K562 (cell line): ENCODE results near the gene PDIA3. TPM values are rescaled to one million over a fixed set of nuclear protein-coding genes. Genes with fewer than 3 reads are reported as not detected.
"Not testable (repeated sequence)": the region's sequence is repeated elsewhere in the genome, so short reads cannot be mapped to it uniquely, and the experiment has no call there.

ENCODE experiments used
- ATAC-seq: fragments of 200-7000 bp; cut with Tn5 transposase; 3 replicates; pipeline ENCODE4 v1.9.1; 2020; ENCODE audit warnings: moderate library complexity
- Bru-seq: library from RNA; stranded (reverse); fragments of 400-500 nt; gene quantifications from one replicate; lab custom pipeline; 2021; lab: Mats Ljungman, UMichigan
- BruChase-seq, 2 experiments: library from RNA; stranded (reverse); fragments of 400-500 nt; gene quantifications; one replicate each; lab custom pipeline; 2021; lab: Mats Ljungman, UMichigan
- BruUV-seq: library from RNA; stranded (reverse); fragments of 400-500 nt; replicated peaks from 2 replicates; lab custom pipeline; 2021; lab: Mats Ljungman, UMichigan
- CTCF ChIA-PET: fragments of 300-600 bp; formaldehyde crosslinking; extraction: SDS; loops from one replicate; lab custom pipeline; 2021; ENCODE audit warnings: low intra/inter-chr PET ratio; lab: Yijun Ruan, JAX
- POLR2A ChIA-PET: fragments of 300-600, 350-650 bp; sonication (Branson Sonifier 250); formaldehyde crosslinking; extraction: SDS; loops from one replicate; lab custom pipeline; 2021; ENCODE audit warnings: antibody characterized with exemption, inconsistent platforms; lab: Yijun Ruan, JAX
- DNase-seq, 4 experiments: peaks; one replicate each; pipeline versions ENCODE4 v3.0.0 to v3.0.0-alpha.2; 2011 to 2018; ENCODE audit warnings: low spot score in 3 of 4, mixed read lengths in 3 of 4; ENCODE audit errors: extremely low read depth in 1 of 4
- FAIRE-seq: peaks from 2 replicates; lab custom pipeline; 2011; peaks lifted over from hg19 to GRCh38; lab: Jason Lieb, UNC
- H2AFZ ChIP-seq: 2 replicates; pipeline ENCODE4 v1.6.0; 2011; ENCODE audit warnings: low read depth, low read length, control low read depth, inconsistent platforms
- H3K27ac ChIP-seq: fragments of 200-600 bp; 3 replicates; pipeline ENCODE4 v1.8.0; 2011; ENCODE audit warnings: low read depth, mild to moderate bottlenecking, control low read depth, inconsistent platforms, low read length, moderate library complexity, mixed read lengths; ENCODE audit errors: extremely low read depth
- H3K27me3 ChIP-seq, 2 experiments: fragments of 300-600 bp in 1 of 2; 2 replicates in 1 of 2; 3 replicates in 1 of 2; pipeline versions ENCODE4 v1.6.0 to v1.8.0; 2011; ENCODE audit warnings: inconsistent platforms in 2 of 2, low read length in 2 of 2, mild to moderate bottlenecking in 1 of 2, mixed read lengths in 1 of 2, moderate library complexity in 1 of 2; ENCODE audit not compliant: control insufficient read depth in 2 of 2, insufficient read depth in 2 of 2
- H3K36me3 ChIP-seq: fragments of 300-600 bp; 3 replicates; pipeline ENCODE4 v1.8.0; 2011; ENCODE audit warnings: mild to moderate bottlenecking, low read length, inconsistent platforms; ENCODE audit not compliant: control insufficient read depth, insufficient read depth
- H3K4me1 ChIP-seq, 2 experiments: fragments of 200-600 bp in 1 of 2; replicated peaks in 1 of 2; 2 replicates in 1 of 2; 3 replicates in 1 of 2; pipeline versions ENCODE4 v1.5.1 to v1.8.0; 2011; ENCODE audit warnings: inconsistent platforms in 2 of 2, low read length in 2 of 2, mild to moderate bottlenecking in 1 of 2, mixed read lengths in 1 of 2, moderate library complexity in 1 of 2; ENCODE audit not compliant: control insufficient read depth in 2 of 2, insufficient read depth in 2 of 2
- H3K4me2 ChIP-seq: 2 replicates; pipeline ENCODE4 v1.6.1; 2011; ENCODE audit warnings: low read length, control low read depth, inconsistent platforms, mixed read lengths; ENCODE audit not compliant: insufficient read depth
- H3K4me3 ChIP-seq: fragments of 200-600 bp; sonication (generic), shearing (Covaris generic); 2 replicates; pipeline ENCODE4 v1.5.1; 2016; ENCODE audit warnings: control low read depth, inconsistent platforms
- H3K79me2 ChIP-seq: fragments of 200-600 bp; 3 replicates; pipeline ENCODE4 v1.8.0; 2011; ENCODE audit warnings: low read length, inconsistent platforms; ENCODE audit not compliant: control insufficient read depth, insufficient read depth
- H3K9ac ChIP-seq, 2 experiments: 2 replicates each; pipeline versions ENCODE4 v1.6.0 to v1.6.1; 2011; ENCODE audit warnings: low read depth in 2 of 2, low read length in 2 of 2, control low read depth in 1 of 2, inconsistent platforms in 1 of 2, mild to moderate bottlenecking in 1 of 2, mixed read lengths in 1 of 2; ENCODE audit not compliant: insufficient read depth in 1 of 2
- H3K9me1 ChIP-seq: one replicate; pipeline ENCODE4 v1.6.0; 2011; ENCODE audit warnings: inconsistent platforms, mild to moderate bottlenecking, low read length, moderate library complexity; ENCODE audit not compliant: control insufficient read depth, insufficient read depth
- H3K9me3 ChIP-seq: replicated peaks from 2 replicates; pipeline ENCODE4 v1.5.1; 2011; ENCODE audit warnings: low read depth, low read length, inconsistent platforms; ENCODE audit not compliant: control insufficient read depth, insufficient read depth
- H4K20me1 ChIP-seq: replicated peaks from 2 replicates; pipeline ENCODE4 v1.6.1; 2011; ENCODE audit warnings: low read length, inconsistent platforms, mixed read lengths; ENCODE audit not compliant: control insufficient read depth, insufficient read depth
- BHLHE40 ChIP-seq: IDR thresholded peaks from 2 replicates; pipeline ENCODE4 v1.6.1; 2011; ENCODE audit warnings: low read length, improper control_type of control experiment
- CTCF ChIP-seq, 3 experiments: IDR thresholded peaks in 2 of 3; conservative IDR thresholded peaks in 1 of 3; 2 replicates each; pipeline ENCODE4 v1.5.1; 2011 to 2012; ENCODE audit warnings: low read length in 3 of 3, mild to moderate bottlenecking in 3 of 3, control low read depth in 2 of 3, improper control_type of control experiment in 1 of 3, inconsistent platforms in 1 of 3, low read depth in 1 of 3, mixed read lengths in 1 of 3, moderate library complexity in 1 of 3; ENCODE audit not compliant: insufficient read depth in 2 of 3
- EGR1 ChIP-seq: fragments of 450-650 bp; conservative IDR thresholded peaks from 2 replicates; pipeline ENCODE4 v1.6.1; 2017; ENCODE audit warnings: mild to moderate bottlenecking
- FIP1L1 ChIP-seq: fragments of 200-400 bp; formaldehyde crosslinking; IDR thresholded peaks from 2 replicates; pipeline ENCODE4 v1.6.1; 2018; ENCODE audit warnings: mild to moderate bottlenecking, low read depth, low read length; ENCODE audit not compliant: poor library complexity, severe bottlenecking
- FOXA3 ChIP-seq, 2 experiments: fragments of 450-650 bp in 1 of 2; sonication (generic) in 1 of 2; formaldehyde crosslinking; IDR thresholded peaks in 1 of 2; conservative IDR thresholded peaks in 1 of 2; 2 replicates each; pipeline versions ENCODE4 v1.4.0 to v1.8.0; 2020 to 2022; ENCODE audit warnings: mild to moderate bottlenecking in 2 of 2, missing genetic modification reagents in 1 of 2
- NR2C2 ChIP-seq, 2 experiments: fragments of 200-800 bp in 1 of 2; sonication (Bioruptor generic) in 1 of 2; sonication (generic) in 1 of 2; formaldehyde crosslinking in 1 of 2; IDR thresholded peaks; 2 replicates each; pipeline versions ENCODE4 v1.6.1 to v1.8.0; 2016 to 2022; ENCODE audit warnings: mild to moderate bottlenecking in 1 of 2, missing compliant biosample characterization in 1 of 2, missing genetic modification characterization in 1 of 2, missing genetic modification reagents in 1 of 2
- PHF21A ChIP-seq: fragments of 450-650 bp; IDR thresholded peaks from 2 replicates; pipeline ENCODE4 v1.6.1; 2017; ENCODE audit warnings: low read depth, borderline replicate concordance
- ZBTB12 ChIP-seq: fragments of 250-450 bp; sonication (Bioruptor Pico); IDR thresholded peaks from 2 replicates; pipeline ENCODE4 v1.4.0; 2020
- WGBS: fragments of 100-300 bp; shearing (Covaris generic); methylation state at CpG from one replicate; pipeline ENCODE4 v1.1.6; 2016; ENCODE audit warnings: low coverage, mixed read lengths; ENCODE audit not compliant: insufficient coverage; ENCODE audit errors: missing lambda C conversion rate; 5-methylcytosine and 5-hydroxymethylcytosine counted together
- in situ Hi-C: fragments of 300-500 bp; cut with MboI; formaldehyde crosslinking; loops from 4 replicates; pipeline ENCODE4 v1.15.0; 2018; ENCODE audit warnings: inconsistent platforms, mixed read lengths
- intact Hi-C: fragments of 100-400 bp; cut with micrococcal nuclease; formaldehyde crosslinking; loops from 2 replicates; pipeline ENCODE4 v1.14.2; 2022
- long read RNA-seq, 3 experiments: library from polyadenylated mRNA in 2 of 3; library from RNA in 1 of 3; unstranded in 2 of 3; stranded (forward) in 1 of 3; transcript quantifications; one replicate each; pipeline ENCODE4 v2.0.0, GENCODE V29; 2019 to 2022
- polyA minus RNA-seq, 3 experiments: library from RNA; depleted of rRNA, polyadenylated mRNA; stranded (reverse); fragments of >200 nt; gene quantifications; 2 replicates each; pipeline ENCODE4 v1.2.3, GENCODE V29; 2011
- polyA plus RNA-seq, 8 experiments: library from polyadenylated mRNA; depleted of rRNA in 4 of 8; stranded (reverse) in 5 of 8; unstranded in 3 of 8; fragments of >200 nt; fragmentation: Nextera tagmentation in 2 of 8; fragmentation: Illumina TruSeq in 1 of 8; extraction: Ambion mirVana in 2 of 8; extraction: Trizol in 1 of 8; gene quantifications; 2 replicates each; pipeline versions ENCODE4 v1.2.1 to v1.2.3, GENCODE V29; 2011 to 2014; ENCODE audit warnings: inconsistent platforms in 1 of 8, missing spikeins in 1 of 8
- total RNA-seq, 7 experiments: library from RNA; depleted of rRNA in 6 of 7; stranded (reverse); fragments of >200 nt in 6 of 7; fragmentation: Illumina TruSeq in 2 of 7; extraction: Trizol in 2 of 7; gene quantifications; 2 replicates each; pipeline versions ENCODE4 v1.2.1 to v1.2.3, GENCODE V29; 2011 to 2021; ENCODE audit warnings: low replicate concordance in 1 of 7

The PDIA3 gene
- total RNA-seq (2011; cell fraction: chromatin; rRNA removed; ENCODE audit: low replicate concordance), result 96.5 and 219 TPM in 2 replicates
- 94.5 and 105 TPM in 2 replicates for total RNA-seq (2011; cell fraction: nucleolus; rRNA removed)
- 188 and 211 TPM in 2 replicates for total RNA-seq (2011; cell fraction: nucleoplasm; rRNA removed)
- total RNA-seq (2014; rRNA removed) (76.6 and 83.8 TPM in 2 replicates), total RNA-seq (2014; rRNA removed; fragmentation: Illumina TruSeq; extraction: Trizol) (226 and 263 TPM in 2 replicates), total RNA-seq (2015; rRNA removed; fragmentation: Illumina TruSeq; extraction: Trizol) (226 and 243 TPM in 2 replicates), total RNA-seq (2021) (292 and 308 TPM in 2 replicates), polyA plus RNA-seq (2011; rRNA removed) (130 and 161 TPM in 2 replicates), polyA plus RNA-seq (2014; fragmentation: Illumina TruSeq; extraction: Trizol) (291 and 386 TPM in 2 replicates), polyA plus RNA-seq (2014; fragmentation: Nextera tagmentation; extraction: Ambion mirVana) (10 to 100 TPM; 13.5 to 40.8 TPM), polyA plus RNA-seq (2014; rRNA removed) (137 and 149 TPM in 2 replicates), polyA minus RNA-seq (2011; rRNA and poly(A)+ RNA removed) (43.8 and 67.2 TPM in 2 replicates), Bru-seq, nascent RNA (percentile 94 among the genes with signal in this experiment), BruChase-seq, experiment 1, labeled RNA remaining after a 2-hour chase (percentile 93 among the genes with signal in this experiment), BruChase-seq, experiment 2, labeled RNA remaining after a 6-hour chase (percentile 95 among the genes with signal in this experiment)
- polyA plus RNA-seq (2011; cell fraction: cytosol; rRNA removed), result 27.8 and 43.8 TPM in 2 replicates
- 55.4 and 65.2 TPM in 2 replicates for polyA plus RNA-seq (2011; cell fraction: nucleus; rRNA removed)
- 311 and 474 TPM in 2 replicates for polyA plus RNA-seq (2012)
- 47.6 and 85.4 TPM in 2 replicates for polyA minus RNA-seq (2011; cell fraction: cytosol; rRNA and poly(A)+ RNA removed)
- polyA minus RNA-seq (2011; cell fraction: nucleus; rRNA and poly(A)+ RNA removed), result 19.5 and 36.5 TPM in 2 replicates
- long read RNA-seq, experiment 1, transcript PDIA3-201 (13 exons, 3,727 nt), result major isoform, 1,081 of 1,167 reads
- long read RNA-seq, experiment 1, partial matches to known transcripts, result 49 of 1,167 reads
- long read RNA-seq, experiment 1, other reads (novel, unspliced or antisense), result 37 of 1,167 reads
- long read RNA-seq, experiment 2, transcript PDIA3-201 (13 exons, 3,727 nt), result major isoform, 218 of 381 reads
- long read RNA-seq, experiment 2, partial matches to known transcripts, result 99 of 381 reads
- long read RNA-seq, experiment 2, other reads (novel, unspliced or antisense), result 62 of 381 reads
- long read RNA-seq, experiment 3, transcript PDIA3-201 (13 exons, 3,727 nt), result major isoform, 246 of 374 reads
- long read RNA-seq, experiment 3, partial matches to known transcripts, result 104 of 374 reads
- long read RNA-seq, experiment 3, other reads (novel, unspliced or antisense), result 24 of 374 reads

- H3K27me3 ChIP-seq; H3K9me1 ChIP-seq; intact Hi-C loops; H3K9me3 ChIP-seq; in situ Hi-C loops; H4K20me1 ChIP-seq; CTCF ChIA-PET; FAIRE-seq; BruUV-seq; TF ChIP-seq NR2C2 (CRISPR knock-in tag; IDR thresholded peaks at IDR 0.05): not testable (repeated sequence)
- Histone ChIP-seq H3K4me2 (peak within 1 kb of the TSS; percentile 89), H3K4me1 (peaks cover 11 to 15% of the 10 kb centered on the region in 2 experiments; a peak in 4 of 5 replicates), H3K36me3 (peaks cover 28% of the 10 kb centered on the region), H3K9ac (peak within 1 kb of the TSS; percentile 90 to 96), H2AFZ (peak within 1 kb of the TSS; percentile 76), H3K79me2 (peaks cover 53% of the 10 kb centered on the region), H3K4me3 (peak within 1 kb of the TSS; percentile 83), H3K27ac (peak within 1 kb of the TSS; percentile 97)
- POLR2A ChIA-PET, result interaction anchor here (0.6 to 2.2 kb wide), 11 partner anchors 8 to 204 kb away, joined by 3 to 9 read pairs (median 3); partner anchors contain the start of genes HYPK and MFAP1
- ATAC-seq (peak; percentile 96), DNase-seq (peak; percentile 93 to 96 (median 94))
- under 1% methylated on average over 35 of the region's 84 CpGs for WGBS
- TF ChIP-seq FIP1L1 (peak; percentile 90), EGR1 (peak; percentile 71), BHLHE40 (0 out of 2 replicates have a peak, but pooled peaks have one; percentile 5), NR2C2 (tag; IDR thresholded peaks at IDR 0.05) (peak; percentile 4; the same call in 1 of the 2 replicates), CTCF (IDR thresholded peaks at IDR 0.05 in 2 of 3, conservative IDR thresholded peaks at IDR 0.05 in 1 of 3; ENCODE audit: insufficient read depth in 2 of 3, low read depth in 1 of 3, low read length in 3 of 3) (0 out of 6 replicates have a peak, but pooled peaks of 2 of the 3 experiments have one; percentile 1 to 5), FOXA3 (CRISPR knock-in tag; conservative IDR thresholded peaks at IDR 0.05 in 1 of 2, IDR thresholded peaks at IDR 0.05 in 1 of 2) (0 out of 4 replicates have a peak, but pooled peaks of 1 of the 2 experiments have one; percentile 34), PHF21A (peak; percentile 23; the same call in 1 of the 2 replicates), ZBTB12 (CRISPR knock-in tag) (0 out of 2 replicates have a peak, but pooled peaks have one; percentile 33)
Measured at GRCh38 chr15:43746245-43746902, at the start of gene PDIA3. Gene PDIA3 (plus strand): TSS chr15:43746438. CDS start chr15:43746540, 102 bp downstream.
